Body of pancreas (tissue), 4 donors: Measurements from ENCODE around the gene PDYN. TPM values are rescaled to one million over a fixed set of nuclear protein-coding genes. Genes with fewer than 3 reads are reported as not detected.

Source experiments
- ATAC-seq: fragments of 150-250 bp; one replicate; pipeline ENCODE4 v1.9.1; 2016
- DNase-seq, 4 donors: peaks; one replicate each; pipeline ENCODE4 v3.0.0-alpha.2; 2019
- H3K27ac ChIP-seq, 4 donors: fragments of 200-600 bp; sonication (generic); 1 replicate in 3 of 4; 2 replicates in 1 of 4; pipeline versions ENCODE4 v1.5.1 to v1.6.1; 2016 to 2019; ENCODE audit warnings: mild to moderate bottlenecking in 1 of 4, mixed read lengths in 1 of 4, moderate library complexity in 1 of 4
- H3K27me3 ChIP-seq, 2 donors: fragments of 200-600 bp; sonication (generic); one replicate each; pipeline ENCODE4 v1.6.0; 2016; ENCODE audit warnings: mild to moderate bottlenecking in 1 of 2
- H3K36me3 ChIP-seq, 2 donors: fragments of 200-600 bp; sonication (generic); replicated peaks in 1 of 2; 2 replicates each; pipeline ENCODE4 v1.5.1; 2016; ENCODE audit warnings: low read depth in 2 of 2; ENCODE audit not compliant: insufficient read depth in 1 of 2
- H3K4me1 ChIP-seq: fragments of 200-600 bp; sonication (generic); one replicate; pipeline ENCODE4 v1.6.0; 2016
- H3K4me3 ChIP-seq, 2 donors: fragments of 200-600 bp; sonication (generic); 1 replicate in 1 of 2; 2 replicates in 1 of 2; pipeline ENCODE4 v1.5.1; 2016 to 2019
- H3K9me3 ChIP-seq, 3 donors: fragments of 200-600 bp; sonication (generic); 1 replicate in 2 of 3; 2 replicates in 1 of 3; pipeline ENCODE4 v1.5.1; 2016
- POLR2A ChIP-seq, 3 donors: fragments of 450-650 bp; IDR thresholded peaks; one replicate each; pipeline ENCODE4 v1.6.1; 2016; ENCODE audit warnings: antibody characterized with exemption in 3 of 3, mild to moderate bottlenecking in 2 of 3
- WGBS, 2 donors: methylation state at CpG; one replicate each; pipeline ENCODE4 v1.1.5; 2017; 5-methylcytosine and 5-hydroxymethylcytosine counted together
- intact Hi-C: fragments of 100-400 bp; cut with DNase I; formaldehyde crosslinking; loops from one replicate; pipeline ENCODE4 v1.15.1; 2023
- total RNA-seq, 2 donors: library from RNA; depleted of rRNA; stranded (reverse); fragments of >200 nt; gene quantifications; one replicate each; pipeline ENCODE4 v1.1.0, GENCODE V29; 2016
- TF ChIP-seq, protein P1 (sequence below), 7 experiments: fragments of 450-650 bp in 4 of 7; fragments of 200-600 bp in 3 of 7; sonication (generic) in 3 of 7; IDR thresholded peaks; one replicate each; pipeline ENCODE4 v1.5.1; 2016 to 2019; ENCODE audit warnings: antibody characterized with exemption in 7 of 7

Gene PDYN
- total RNA-seq, 2 donors from 2014 or later: not detected

DNA sequence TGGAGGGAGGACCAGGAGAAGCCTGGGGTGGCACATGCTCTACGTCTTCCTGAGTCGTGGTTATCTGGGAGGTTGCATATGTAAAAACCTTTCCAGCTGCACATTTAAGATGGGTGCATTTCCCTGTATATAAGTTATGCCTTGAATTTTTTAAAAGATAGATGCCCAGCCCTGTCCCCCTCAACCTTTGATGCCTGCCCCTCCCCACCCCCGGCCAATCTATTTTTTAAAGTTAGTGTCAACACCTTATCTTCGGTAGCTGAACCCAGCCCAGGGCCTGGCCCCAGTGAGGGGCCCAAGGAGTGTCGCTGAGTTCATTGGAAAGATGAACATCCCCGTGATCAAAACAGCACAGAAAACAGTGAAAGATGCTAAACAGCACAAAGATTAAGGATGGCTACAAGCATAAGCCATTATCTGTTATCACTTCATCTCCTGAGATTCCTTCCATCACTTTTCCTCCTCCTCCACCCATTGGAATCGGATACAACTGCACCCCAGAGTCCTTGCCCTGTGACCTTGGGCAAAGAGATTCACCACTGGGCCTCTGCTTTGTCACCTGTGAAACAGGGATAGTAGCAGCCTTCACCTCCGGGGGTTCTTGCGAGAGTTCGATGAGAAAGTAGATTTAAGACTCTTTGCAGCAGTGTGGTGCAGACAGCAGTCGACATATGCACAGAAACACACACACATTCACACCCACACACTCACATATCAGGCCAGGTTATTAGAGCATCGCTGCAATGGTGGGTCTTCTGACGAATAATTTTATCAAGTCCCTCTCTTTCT is 51.2 kb downstream of the PDYN start:
- ATAC-seq: no peak
- DNase-seq: peak in 1 of 4 donors; percentile 1
- Histone ChIP-seq H3K36me3 (no peaks in the 10 kb centered on the region), H3K9me3 (no peaks in the 10 kb centered on the region), H3K4me1 (peaks cover 14% of the 10 kb centered on the region), H3K27me3 (no peaks in the 10 kb centered on the region), H3K4me3 (no peak overlapping the region), H3K27ac (no peak overlapping the region)
- TF ChIP-seq, protein P1, sequence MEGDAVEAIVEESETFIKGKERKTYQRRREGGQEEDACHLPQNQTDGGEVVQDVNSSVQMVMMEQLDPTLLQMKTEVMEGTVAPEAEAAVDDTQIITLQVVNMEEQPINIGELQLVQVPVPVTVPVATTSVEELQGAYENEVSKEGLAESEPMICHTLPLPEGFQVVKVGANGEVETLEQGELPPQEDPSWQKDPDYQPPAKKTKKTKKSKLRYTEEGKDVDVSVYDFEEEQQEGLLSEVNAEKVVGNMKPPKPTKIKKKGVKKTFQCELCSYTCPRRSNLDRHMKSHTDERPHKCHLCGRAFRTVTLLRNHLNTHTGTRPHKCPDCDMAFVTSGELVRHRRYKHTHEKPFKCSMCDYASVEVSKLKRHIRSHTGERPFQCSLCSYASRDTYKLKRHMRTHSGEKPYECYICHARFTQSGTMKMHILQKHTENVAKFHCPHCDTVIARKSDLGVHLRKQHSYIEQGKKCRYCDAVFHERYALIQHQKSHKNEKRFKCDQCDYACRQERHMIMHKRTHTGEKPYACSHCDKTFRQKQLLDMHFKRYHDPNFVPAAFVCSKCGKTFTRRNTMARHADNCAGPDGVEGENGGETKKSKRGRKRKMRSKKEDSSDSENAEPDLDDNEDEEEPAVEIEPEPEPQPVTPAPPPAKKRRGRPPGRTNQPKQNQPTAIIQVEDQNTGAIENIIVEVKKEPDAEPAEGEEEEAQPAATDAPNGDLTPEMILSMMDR (IDR thresholded peaks at IDR 0.05): no peak
- TF ChIP-seq POLR2A (IDR thresholded peaks at IDR 0.05): no peak
- intact Hi-C loops: no loop called here
- 64 to 73% methylated on average over 13 of the region's 13 CpGs for WGBS, 2 donors

DNA sequence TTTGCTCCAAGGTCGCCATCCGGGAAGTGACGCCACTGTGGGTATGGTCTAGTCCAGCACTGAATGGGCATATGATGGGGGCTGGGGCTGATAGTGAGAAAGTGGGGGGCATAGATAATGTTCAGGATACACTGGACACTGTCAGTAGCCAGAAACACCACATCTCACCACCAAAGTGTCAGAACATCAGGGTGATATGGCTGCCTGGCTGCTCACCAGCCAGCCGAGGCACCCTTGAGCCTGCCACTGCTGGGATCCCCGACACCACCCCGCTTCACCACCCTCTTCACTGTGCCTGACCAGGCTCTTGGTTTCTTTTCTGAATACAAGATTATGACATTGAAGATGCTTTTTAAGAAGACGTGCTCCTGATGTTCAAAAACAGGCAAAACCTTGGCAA is 51.8 kb downstream of the PDYN start:
- Histone ChIP-seq H3K4me1 (peaks cover 14% of the 10 kb centered on the region), H3K36me3 (no peaks in the 10 kb centered on the region), H3K4me3 (no peak overlapping the region), H3K27ac (no peak overlapping the region), H3K27me3 (no peaks in the 10 kb centered on the region), H3K9me3 (no peaks in the 10 kb centered on the region)
- ATAC-seq (no peak), DNase-seq (no peak)
- intact Hi-C loops: no loop called here
- TF ChIP-seq, protein P1 (IDR thresholded peaks at IDR 0.05): no peak
- no peak for TF ChIP-seq POLR2A (IDR thresholded peaks at IDR 0.05)
- 69 to 75% methylated on average over 7 of the region's 7 CpGs for WGBS, 2 donors

DNA sequence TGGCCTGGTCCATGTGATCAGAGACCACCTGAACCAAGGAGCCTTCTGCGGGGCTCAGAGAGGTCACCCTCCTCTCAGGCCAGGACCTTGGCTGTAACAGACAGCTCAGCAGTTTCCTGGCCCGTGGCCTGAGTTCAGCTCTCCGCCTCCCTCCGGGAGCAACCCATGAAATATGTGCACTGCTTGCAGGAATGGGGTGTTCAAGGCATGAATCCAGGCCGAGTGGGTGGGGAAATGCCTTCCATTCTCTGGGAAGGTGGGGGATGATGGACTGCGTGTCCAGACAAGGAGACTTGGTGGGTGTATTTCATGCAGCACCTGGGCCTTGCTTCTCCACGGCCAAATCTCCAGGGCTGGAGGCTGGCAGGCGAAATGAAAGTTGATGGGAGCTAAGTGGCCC is 52.6 kb downstream of the PDYN start:
- WGBS, 2 donors: 41 to 71% methylated on average over 6 to 8 of the region's 8 CpGs

DNA sequence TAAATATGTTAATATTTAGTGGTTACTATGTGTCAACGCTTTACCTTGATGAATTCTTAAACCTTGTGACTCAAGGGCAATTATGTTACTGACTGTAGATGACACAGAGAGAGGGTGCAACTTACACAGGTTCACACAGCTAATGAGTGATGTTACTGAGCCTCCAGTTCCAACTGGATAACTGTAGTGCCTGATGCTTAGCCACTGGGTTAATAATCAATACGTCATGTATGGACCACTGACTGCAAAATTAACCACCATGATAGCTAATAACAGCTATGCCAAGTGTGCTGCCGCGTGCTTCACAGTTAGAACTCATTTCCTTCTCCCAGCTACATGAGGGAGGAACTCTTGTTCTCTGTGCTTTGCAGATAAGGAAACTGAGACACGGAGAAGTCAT is 53.3 kb downstream of the PDYN start:
- intact Hi-C loops: no loop called here
- Histone ChIP-seq H3K9me3 (no peaks in the 10 kb centered on the region), H3K27ac (no peak overlapping the region), H3K27me3 (no peaks in the 10 kb centered on the region), H3K4me1 (peaks cover 21% of the 10 kb centered on the region), H3K4me3 (no peak overlapping the region), H3K36me3 (no peaks in the 10 kb centered on the region)
- WGBS, 2 donors: 53 to 80% methylated on average over 5 of the region's 5 CpGs
- DNase-seq (no peak), ATAC-seq (no peak)
- TF ChIP-seq, protein P1 (IDR thresholded peaks at IDR 0.05): no peak
- no peak for TF ChIP-seq POLR2A (IDR thresholded peaks at IDR 0.05)

More for the DNA sequence above, 52.6 kb downstream of the PDYN start:
- no peak overlapping the region for H3K4me3 ChIP-seq
- no peaks in the 10 kb centered on the region for H3K27me3 ChIP-seq
- DNase-seq (no peak), ATAC-seq (no peak)
- H3K9me3 ChIP-seq: no peaks in the 10 kb centered on the region
- TF ChIP-seq, protein P1 (IDR thresholded peaks at IDR 0.05): no peak
- no peak for TF ChIP-seq POLR2A (IDR thresholded peaks at IDR 0.05)
- H3K27ac ChIP-seq: no peak overlapping the region
- peaks cover 21% of the 10 kb centered on the region for H3K4me1 ChIP-seq
- H3K36me3 ChIP-seq: no peaks in the 10 kb centered on the region
- intact Hi-C loops: no loop called here

DNA sequence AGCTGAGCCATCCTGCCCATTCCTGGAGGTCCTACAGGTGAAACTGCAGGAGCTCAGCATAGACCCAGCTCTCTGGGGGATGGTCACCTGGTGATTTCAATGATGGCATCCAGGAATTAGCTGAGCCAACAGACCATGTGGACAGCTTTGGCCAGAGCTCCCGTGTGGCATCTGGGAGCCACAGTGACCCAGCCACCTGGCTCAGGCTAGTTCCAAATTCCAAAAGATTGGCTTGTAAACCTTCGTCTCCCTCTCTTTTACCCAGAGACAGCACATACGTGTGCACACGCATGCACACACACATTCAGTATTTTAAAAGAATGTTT is 54.6 kb downstream of the PDYN start:
- intact Hi-C loops: no loop called here
- H3K4me1 ChIP-seq: peaks cover 22% of the 10 kb centered on the region
- TF ChIP-seq, protein P1 (IDR thresholded peaks at IDR 0.05): no peak
- DNase-seq (no peak), ATAC-seq (no peak)
- WGBS, 2 donors: 65 to 78% methylated on average over 4 of the region's 4 CpGs
- H3K27ac ChIP-seq: no peak overlapping the region
- no peak overlapping the region for H3K4me3 ChIP-seq
- no peaks in the 10 kb centered on the region for H3K9me3 ChIP-seq
- no peaks in the 10 kb centered on the region for H3K36me3 ChIP-seq
- no peaks in the 10 kb centered on the region for H3K27me3 ChIP-seq
